Natural killer cell (primary cell): ENCODE results near the gene DCAF16. TPM values are rescaled to one million over a fixed set of nuclear protein-coding genes. Genes with fewer than 3 reads are reported as not detected.
"Not testable (repeated sequence)": the region's sequence is repeated elsewhere in the genome, so short reads cannot be mapped to it uniquely, and the experiment has no call there.

Experiments
- ATAC-seq, 3 donors: fragments of 150-1000 bp in 2 of 3; fragments of 200-7000 bp in 1 of 3; cut with Tn5 transposase; 1 replicate in 1 of 3; 2 replicates in 2 of 3; pipeline ENCODE4 v1.10.0; 2021; ENCODE audit warnings: mild to moderate bottlenecking in 2 of 3, moderate library complexity in 2 of 3
- DNase-seq, 2 donors: peaks; one replicate each; pipeline versions ENCODE4 v3.0.0 to v3.0.0-alpha.2; 2013 to 2021; ENCODE audit warnings: mixed read lengths in 1 of 2
- H3K27ac ChIP-seq: one replicate; pipeline ENCODE4 v1.5.1; 2013; ENCODE audit warnings: mild to moderate bottlenecking, low read length
- H3K27me3 ChIP-seq: one replicate; pipeline ENCODE4 v1.6.1; 2013; ENCODE audit warnings: low read length; ENCODE audit not compliant: control insufficient read depth, insufficient read depth
- H3K36me3 ChIP-seq: one replicate; pipeline ENCODE4 v1.6.1; 2013; ENCODE audit warnings: low read length; ENCODE audit not compliant: control insufficient read depth, insufficient read depth
- H3K4me1 ChIP-seq: one replicate; pipeline ENCODE4 v1.6.1; 2013; ENCODE audit warnings: low read length; ENCODE audit not compliant: control insufficient read depth, insufficient read depth
- H3K4me3 ChIP-seq: one replicate; pipeline ENCODE4 v1.5.1; 2013; ENCODE audit warnings: low read length
- H3K9me3 ChIP-seq: one replicate; pipeline ENCODE4 v1.6.1; 2013; ENCODE audit warnings: low read length; ENCODE audit not compliant: control insufficient read depth, insufficient read depth
- H3K27ac Mint-ChIP-seq, 2 donors: one replicate each; pipeline ENCODE4 v1.8.0; 2022; ENCODE audit warnings: mild to moderate bottlenecking in 2 of 2, mixed read lengths in 2 of 2, moderate library complexity in 1 of 2
- H3K27me3 Mint-ChIP-seq, 2 donors: one replicate each; pipeline ENCODE4 v1.8.0; 2022; ENCODE audit warnings: low read depth in 2 of 2, mixed read lengths in 2 of 2
- H3K36me3 Mint-ChIP-seq: one replicate; pipeline ENCODE4 v1.8.0; 2022; ENCODE audit warnings: mixed read lengths
- H3K4me1 Mint-ChIP-seq, 2 donors: one replicate each; pipeline ENCODE4 v1.8.0; 2022; ENCODE audit warnings: mixed read lengths in 2 of 2
- H3K4me3 Mint-ChIP-seq: one replicate; pipeline ENCODE4 v1.8.0; 2022; ENCODE audit warnings: mild to moderate bottlenecking, moderate library complexity, mixed read lengths
- H3K9me3 Mint-ChIP-seq, 2 donors: one replicate each; pipeline ENCODE4 v1.8.0; 2022; ENCODE audit warnings: mixed read lengths in 2 of 2
- WGBS: methylation state at CpG from one replicate; pipeline ENCODE4 v1.1.7; 2013; ENCODE audit warnings: missing lambda C conversion rate; ENCODE audit not compliant: insufficient coverage; 5-methylcytosine and 5-hydroxymethylcytosine counted together
- intact Hi-C: fragments of 100-400 bp; cut with micrococcal nuclease; formaldehyde crosslinking; loops from one replicate; pipeline ENCODE4 v1.14.2; 2022
- total RNA-seq, 4 donors: library from RNA; stranded (reverse); fragments of 120-200 nt in 1 of 4; gene quantifications; one replicate each; pipeline versions ENCODE4 v1.2.3 to v1.2.4, GENCODE V29; 2013 to 2022
- TF ChIP-seq, protein P1 (sequence below): fragments of 200-600 bp; IDR thresholded peaks from one replicate; pipeline ENCODE4 v1.8.0; 2022; ENCODE audit warnings: antibody characterized with exemption

Gene DCAF16
- total RNA-seq, 3 donors from 2014 or later (not counting 1 experiment from before 2014, with no cell fraction given), result 73.9 to 93.8 (median 90.3) TPM

- Mint-ChIP-seq H3K27me3 (no peaks in the 10 kb centered on the region), H3K36me3 (no peaks in the 10 kb centered on the region), H3K9me3 (no peaks in the 10 kb centered on the region), H3K4me1 (no peaks in the 10 kb centered on the region), H3K27ac (no peak overlapping the region), H3K4me3 (no peak overlapping the region)
- Histone ChIP-seq H3K27ac (no peak overlapping the region), H3K4me1 (no peaks in the 10 kb centered on the region), H3K27me3 (no peaks in the 10 kb centered on the region), H3K4me3 (no peak overlapping the region), H3K9me3 (no peaks in the 10 kb centered on the region), H3K36me3 (no peaks in the 10 kb centered on the region)
- TF ChIP-seq, protein P1, sequence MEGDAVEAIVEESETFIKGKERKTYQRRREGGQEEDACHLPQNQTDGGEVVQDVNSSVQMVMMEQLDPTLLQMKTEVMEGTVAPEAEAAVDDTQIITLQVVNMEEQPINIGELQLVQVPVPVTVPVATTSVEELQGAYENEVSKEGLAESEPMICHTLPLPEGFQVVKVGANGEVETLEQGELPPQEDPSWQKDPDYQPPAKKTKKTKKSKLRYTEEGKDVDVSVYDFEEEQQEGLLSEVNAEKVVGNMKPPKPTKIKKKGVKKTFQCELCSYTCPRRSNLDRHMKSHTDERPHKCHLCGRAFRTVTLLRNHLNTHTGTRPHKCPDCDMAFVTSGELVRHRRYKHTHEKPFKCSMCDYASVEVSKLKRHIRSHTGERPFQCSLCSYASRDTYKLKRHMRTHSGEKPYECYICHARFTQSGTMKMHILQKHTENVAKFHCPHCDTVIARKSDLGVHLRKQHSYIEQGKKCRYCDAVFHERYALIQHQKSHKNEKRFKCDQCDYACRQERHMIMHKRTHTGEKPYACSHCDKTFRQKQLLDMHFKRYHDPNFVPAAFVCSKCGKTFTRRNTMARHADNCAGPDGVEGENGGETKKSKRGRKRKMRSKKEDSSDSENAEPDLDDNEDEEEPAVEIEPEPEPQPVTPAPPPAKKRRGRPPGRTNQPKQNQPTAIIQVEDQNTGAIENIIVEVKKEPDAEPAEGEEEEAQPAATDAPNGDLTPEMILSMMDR, result no peak
- intact Hi-C loops, result no loop called here
- ATAC-seq, result no peak
- no peak for DNase-seq
These were observed 41.4 kb upstream of the DCAF16 start for GRCh38 chr4:17851959-17852358.

DNA sequence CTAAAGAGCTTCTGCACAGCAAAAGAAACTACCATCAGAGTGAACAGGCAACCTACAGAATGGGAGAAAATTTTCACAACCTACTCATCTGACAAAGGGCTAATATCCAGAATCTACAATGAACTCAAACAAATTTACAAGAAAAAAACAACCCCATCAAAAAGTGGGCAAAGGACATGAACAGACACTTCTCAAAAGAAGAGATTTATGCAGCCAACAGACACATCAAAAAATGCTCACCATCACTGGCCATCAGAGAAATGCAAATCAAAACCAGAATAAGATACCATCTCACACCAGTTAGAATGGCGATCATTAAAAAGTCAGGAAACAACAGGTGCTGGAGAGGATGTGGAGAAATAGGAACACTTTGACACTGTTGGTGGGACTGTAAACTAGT lies 39.7 kb upstream of the DCAF16 start:
- H3K9me3 Mint-ChIP-seq, H3K27me3 ChIP-seq, H3K27me3 Mint-ChIP-seq, H3K27ac ChIP-seq, H3K27ac Mint-ChIP-seq, DNase-seq, H3K9me3 ChIP-seq, H3K36me3 Mint-ChIP-seq, H3K4me1 Mint-ChIP-seq, H3K4me1 ChIP-seq, H3K4me3 ChIP-seq, H3K4me3 Mint-ChIP-seq, H3K36me3 ChIP-seq, intact Hi-C loops, ATAC-seq: not testable (repeated sequence)
- no CpG with 5 or more reads among the region's 1 CpG for WGBS

DNA sequence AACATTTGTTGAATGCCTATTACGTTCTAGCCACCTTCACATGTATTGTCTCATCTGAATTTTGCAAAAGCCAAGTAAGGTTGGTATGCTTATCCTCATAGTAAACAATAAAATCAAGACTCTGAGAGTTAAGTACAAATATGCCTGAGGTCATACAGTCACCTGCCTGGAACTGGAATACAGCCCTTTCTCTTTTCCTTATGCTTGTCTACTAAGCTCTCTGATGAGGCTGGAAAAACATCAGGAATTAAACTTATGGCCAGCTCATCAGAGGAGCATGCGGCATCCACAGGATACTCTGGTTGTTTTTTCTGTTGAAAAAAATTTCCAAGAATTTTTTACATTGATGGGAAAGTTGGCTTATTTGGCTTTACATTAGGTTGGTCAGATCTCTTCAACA lies 35.7 kb upstream of the DCAF16 start:
- WGBS, result 100% methylated on average over 2 of the region's 2 CpGs
- Mint-ChIP-seq H3K36me3 (no peaks in the 10 kb centered on the region), H3K27me3 (no peaks in the 10 kb centered on the region), H3K27ac (no peak overlapping the region), H3K9me3 (no peaks in the 10 kb centered on the region), H3K4me1 (no peaks in the 10 kb centered on the region), H3K4me3 (no peak overlapping the region)
- Histone ChIP-seq H3K9me3 (no peaks in the 10 kb centered on the region), H3K27ac (no peak overlapping the region), H3K36me3 (peaks cover 2% of the 10 kb centered on the region), H3K4me3 (no peak overlapping the region), H3K27me3 (no peaks in the 10 kb centered on the region), H3K4me1 (no peaks in the 10 kb centered on the region)
- intact Hi-C loops, result no loop called here
- ATAC-seq (no peak), DNase-seq (no peak)
- TF ChIP-seq, protein P1, result no peak

DNA sequence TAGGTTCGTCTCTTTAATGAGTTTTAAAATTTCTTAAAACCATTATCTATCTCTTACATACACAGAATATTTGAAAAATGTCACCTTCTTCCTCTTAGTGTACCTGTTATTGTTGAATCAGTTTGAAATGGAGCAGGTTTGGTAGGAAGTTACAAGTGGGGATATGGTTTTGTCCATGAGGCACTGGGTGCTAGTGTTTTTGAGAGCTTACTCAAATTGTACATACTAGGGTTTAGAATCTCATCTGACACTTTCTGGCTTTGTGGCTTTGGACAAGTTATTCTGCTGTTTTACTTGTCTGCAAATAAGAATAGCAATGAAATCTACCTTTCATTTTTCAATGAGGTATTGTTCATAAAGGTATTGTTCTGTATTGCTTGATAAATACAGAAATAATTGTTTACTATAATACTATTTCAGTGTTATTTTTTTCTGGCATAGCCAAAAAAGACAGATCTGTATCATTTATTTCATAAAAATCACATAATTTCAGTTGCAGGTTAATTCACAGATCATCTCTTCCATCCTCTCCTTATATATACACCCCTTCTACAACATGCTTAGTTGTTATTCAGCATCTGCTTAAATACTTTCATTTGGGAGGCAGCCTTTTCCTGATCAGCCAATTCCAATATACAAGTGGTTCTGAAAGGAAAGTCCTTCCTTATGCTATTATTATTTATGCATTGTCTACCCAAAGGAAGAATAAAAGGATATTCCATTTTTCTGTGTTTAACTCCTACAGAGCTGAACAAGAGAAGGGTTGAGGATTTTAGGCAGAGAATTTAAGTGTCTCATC lies 13.5 kb upstream of the DCAF16 start:
- Mint-ChIP-seq H3K4me3 (no peak overlapping the region), H3K36me3 (no peaks in the 10 kb centered on the region), H3K27ac (peak overlapping the region in 1 of 2 donors; percentile 9), H3K27me3 (no peaks in the 10 kb centered on the region), H3K4me1 (peaks cover 9 to 10% of the 10 kb centered on the region in 2 donors), H3K9me3 (no peaks in the 10 kb centered on the region)
- Histone ChIP-seq H3K36me3 (no peaks in the 10 kb centered on the region), H3K4me1 (no peaks in the 10 kb centered on the region), H3K9me3 (no peaks in the 10 kb centered on the region), H3K27ac (no peak overlapping the region), H3K27me3 (no peaks in the 10 kb centered on the region), H3K4me3 (no peak overlapping the region)
- no CpG with 5 or more reads among the region's 1 CpG for WGBS
- DNase-seq, result no peak
- TF ChIP-seq, protein P1, result no peak
- intact Hi-C loops, result no loop called here
- ATAC-seq, result no peak
